Endothelial cell (in vitro differentiated cells): ENCODE results near the gene FANCD2. TPM values are rescaled to one million over a fixed set of nuclear protein-coding genes. Genes with fewer than 3 reads are reported as not detected.
"Not testable (repeated sequence)": the region's sequence is repeated elsewhere in the genome, so short reads cannot be mapped to it uniquely, and the experiment has no call there.

Experiments
- DNase-seq: peaks from one replicate; pipeline ENCODE4 v3.0.0; 2021; ENCODE audit warnings: low spot score
- H3K27ac Mint-ChIP-seq: one replicate; pipeline ENCODE4 v1.8.0; 2021; ENCODE audit warnings: mixed read lengths, inconsistent platforms; ENCODE audit not compliant: unreplicated experiment
- H3K27me3 Mint-ChIP-seq: one replicate; pipeline ENCODE4 v1.8.0; 2021; ENCODE audit warnings: mild to moderate bottlenecking, moderate library complexity, mixed read lengths, inconsistent platforms; ENCODE audit not compliant: unreplicated experiment
- H3K36me3 Mint-ChIP-seq: one replicate; pipeline ENCODE4 v1.8.0; 2021; ENCODE audit warnings: mild to moderate bottlenecking, low read depth, mixed read lengths, inconsistent platforms; ENCODE audit not compliant: unreplicated experiment
- H3K4me1 Mint-ChIP-seq: one replicate; pipeline ENCODE4 v1.8.0; 2021; ENCODE audit warnings: mild to moderate bottlenecking, mixed read lengths, inconsistent platforms; ENCODE audit not compliant: unreplicated experiment
- H3K4me3 Mint-ChIP-seq: one replicate; pipeline ENCODE4 v1.8.0; 2021; ENCODE audit warnings: mild to moderate bottlenecking, mixed read lengths, inconsistent platforms; ENCODE audit not compliant: unreplicated experiment
- H3K9me3 Mint-ChIP-seq: one replicate; pipeline ENCODE4 v1.8.0; 2021; ENCODE audit warnings: mixed read lengths, inconsistent platforms; ENCODE audit not compliant: unreplicated experiment
- CTCF ChIP-seq: fragments of 200-600 bp; sonication (generic); IDR thresholded peaks from one replicate; pipeline ENCODE4 v1.5.0; 2021; ENCODE audit warnings: antibody characterized with exemption; ENCODE audit not compliant: unreplicated experiment
- total RNA-seq: library from RNA; stranded (reverse); fragmentation: NEBNext Ultra II Directional; extraction: Animal tissue kit (Norgen Biotek cat#: 25700); gene quantifications from one replicate; pipeline ENCODE4 v1.2.1, GENCODE V29; 2021; ENCODE audit not compliant: unreplicated experiment

The FANCD2 gene
- total RNA-seq, 1 donor from 2014 or later: 14.5 TPM

GRCh38 chr3:10121064-10121463, 94.8 kb downstream of the FANCD2 start:
- no peak for DNase-seq
- no peak for TF ChIP-seq CTCF
- no peaks in the 10 kb centered on the region for H3K9me3 Mint-ChIP-seq
- peaks cover 3% of the 10 kb centered on the region for H3K27me3 Mint-ChIP-seq
- peaks cover 28% of the 10 kb centered on the region for H3K36me3 Mint-ChIP-seq
- H3K27ac Mint-ChIP-seq: no peak overlapping the region
- H3K4me3 Mint-ChIP-seq: no peak overlapping the region
- H3K4me1 Mint-ChIP-seq: peaks cover 8% of the 10 kb centered on the region

GRCh38 chr3:10122724-10123123, 96.5 kb downstream of the FANCD2 start:
- Mint-ChIP-seq H3K9me3 (no peaks in the 10 kb centered on the region), H3K4me3 (no peak overlapping the region), H3K27ac (no peak overlapping the region), H3K4me1 (no peaks in the 10 kb centered on the region), H3K27me3 (no peaks in the 10 kb centered on the region), H3K36me3 (peaks cover 36% of the 10 kb centered on the region)
- DNase-seq: no peak
- TF ChIP-seq CTCF: no peak

- not testable (repeated sequence) for H3K4me3 Mint-ChIP-seq, H3K9me3 Mint-ChIP-seq, DNase-seq, H3K27me3 Mint-ChIP-seq, H3K36me3 Mint-ChIP-seq, H3K4me1 Mint-ChIP-seq, H3K27ac Mint-ChIP-seq
These were observed 109.6 kb downstream of the FANCD2 start for GRCh38 chr3:10135872-10136271.

- H3K4me3 Mint-ChIP-seq: no peak overlapping the region
- DNase-seq: no peak
- H3K4me1 Mint-ChIP-seq: peaks cover 2% of the 10 kb centered on the region
- H3K27ac Mint-ChIP-seq: no peak overlapping the region
- TF ChIP-seq CTCF: no peak
- H3K27me3 Mint-ChIP-seq: peaks cover 6% of the 10 kb centered on the region
- H3K9me3 Mint-ChIP-seq: no peaks in the 10 kb centered on the region
- H3K36me3 Mint-ChIP-seq: no peaks in the 10 kb centered on the region
These were observed 110.3 kb downstream of the FANCD2 start for GRCh38 chr3:10136426-10137005.

- Mint-ChIP-seq H3K9me3 (no peaks in the 10 kb centered on the region), H3K27ac (no peak overlapping the region), H3K4me3 (no peak overlapping the region), H3K4me1 (peaks cover 2% of the 10 kb centered on the region), H3K36me3 (no peaks in the 10 kb centered on the region), H3K27me3 (peaks cover 6% of the 10 kb centered on the region)
- TF ChIP-seq CTCF: no peak
- DNase-seq: no peak
These were observed 110.9 kb downstream of the FANCD2 start for GRCh38 chr3:10137178-10137577.
